MM.1S (cell line): ENCODE data around the gene STOX1.

ENCODE experiments used
- DNase-seq: peaks from one replicate; pipeline ENCODE4 v3.0.0-alpha.2; 2015
- H2AFZ ChIP-seq: fragments of 300-600 bp; sonication (generic); 2 replicates; pipeline ENCODE4 v1.6.0; 2016; ENCODE audit warnings: antibody characterized with exemption, low read length
- H3F3A ChIP-seq: fragments of 300-600 bp; sonication (generic); 2 replicates; pipeline ENCODE4 v1.6.1; 2016; ENCODE audit warnings: mild to moderate bottlenecking, antibody characterized with exemption, low read length, moderate library complexity, mixed read lengths; ENCODE audit not compliant: insufficient read depth
- H3K27ac ChIP-seq: fragments of 300-600 bp; sonication (generic); 2 replicates; pipeline ENCODE4 v1.5.1; 2016; ENCODE audit warnings: mild to moderate bottlenecking, low read length
- H3K27me3 ChIP-seq: fragments of 300-600 bp; sonication (generic); replicated peaks from 2 replicates; pipeline ENCODE4 v1.6.0; 2016; ENCODE audit warnings: low read length; ENCODE audit not compliant: insufficient read depth
- H3K36me3 ChIP-seq: fragments of 300-600 bp; sonication (generic); replicated peaks from 2 replicates; pipeline ENCODE4 v1.6.1; 2016; ENCODE audit warnings: mild to moderate bottlenecking, low read length, mixed read lengths; ENCODE audit not compliant: insufficient read depth
- H3K4me1 ChIP-seq: fragments of 300-600 bp; sonication (generic); 2 replicates; pipeline ENCODE4 v1.6.1; 2016; ENCODE audit warnings: low read length, mixed read lengths
- H3K4me2 ChIP-seq: fragments of 300-600 bp; sonication (generic); 2 replicates; pipeline ENCODE4 v1.6.0; 2016; ENCODE audit warnings: low read depth, low read length
- H3K4me3 ChIP-seq: fragments of 300-600 bp; sonication (generic); 2 replicates; pipeline ENCODE4 v1.5.1; 2016; ENCODE audit warnings: low read length, mixed read lengths
- H3K79me2 ChIP-seq: fragments of 300-600 bp; sonication (generic); 2 replicates; pipeline ENCODE4 v1.6.1; 2016; ENCODE audit warnings: mixed run types, low read length, mixed read lengths
- H3K9ac ChIP-seq: fragments of 300-600 bp; sonication (generic); 2 replicates; pipeline ENCODE4 v1.6.1; 2016; ENCODE audit warnings: low read length, mixed read lengths
- H3K9me2 ChIP-seq: fragments of 300-600 bp; sonication (generic); replicated peaks from 2 replicates; pipeline ENCODE4 v1.6.1; 2016; ENCODE audit warnings: mild to moderate bottlenecking, low read length, mixed read lengths; ENCODE audit not compliant: insufficient read depth
- H3K9me3 ChIP-seq: fragments of 300-600 bp; sonication (generic); replicated peaks from 2 replicates; pipeline ENCODE4 v1.6.1; 2016; ENCODE audit warnings: mild to moderate bottlenecking, low read length, mixed read lengths; ENCODE audit not compliant: insufficient read depth
- H4K20me1 ChIP-seq: fragments of 300-600 bp; sonication (generic); 2 replicates; pipeline ENCODE4 v1.6.1; 2016; ENCODE audit warnings: mild to moderate bottlenecking, low read length, moderate library complexity, mixed read lengths; ENCODE audit not compliant: insufficient read depth
- EZH2 ChIP-seq: fragments of 300-600 bp; sonication (generic); optimal IDR thresholded peaks from 2 replicates; pipeline ENCODE3; 2017; ENCODE audit warnings: low read depth, mild to moderate bottlenecking, antibody characterized with exemption, low read length, mixed read lengths
- EZH2phosphoT487 ChIP-seq: fragments of 300-600 bp; sonication (generic); IDR thresholded peaks from 2 replicates; pipeline ENCODE4 v1.6.1; 2018; ENCODE audit warnings: antibody characterized with exemption, low read length
- TF ChIP-seq, protein P1 (sequence below): fragments of 300-600 bp; sonication (generic); IDR thresholded peaks from 2 replicates; pipeline ENCODE4 v1.5.1; 2016; ENCODE audit warnings: antibody characterized with exemption, low read length, mixed read lengths

The STOX1 gene

DNA sequence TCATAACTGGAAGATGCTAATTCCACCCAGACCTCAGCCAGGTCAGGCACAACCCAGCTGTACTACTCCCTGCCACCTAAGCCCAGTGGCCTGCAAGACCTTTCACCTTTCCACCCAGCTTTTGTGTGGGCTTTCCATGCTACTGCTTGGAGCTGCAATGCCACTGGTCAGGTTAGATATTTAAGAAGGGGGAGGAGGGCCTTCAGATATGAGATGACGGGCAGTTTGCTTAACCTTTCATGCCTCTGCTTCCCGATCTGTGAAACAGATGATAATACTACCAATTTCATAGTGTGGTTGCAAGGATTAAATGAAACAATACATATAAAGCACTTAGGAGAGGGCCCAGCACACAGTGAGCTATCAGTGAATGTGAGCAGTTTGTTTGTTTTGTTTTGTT lies 20.9 kb downstream of the STOX1 start:
- Histone ChIP-seq H3K27ac (no peak overlapping the region), H3K79me2 (no peaks in the 10 kb centered on the region), H4K20me1 (no peaks in the 10 kb centered on the region), H3K36me3 (no peaks in the 10 kb centered on the region), H3K9ac (no peak overlapping the region), H3K9me3 (no peaks in the 10 kb centered on the region), H3K4me2 (no peak overlapping the region), H3K4me3 (no peak overlapping the region), H2AFZ (no peak overlapping the region), H3K9me2 (no peaks in the 10 kb centered on the region), H3K4me1 (no peaks in the 10 kb centered on the region), H3K27me3 (no peaks in the 10 kb centered on the region), H3F3A (no peaks in the 10 kb centered on the region)
- no peak for DNase-seq
- TF ChIP-seq, protein P1, sequence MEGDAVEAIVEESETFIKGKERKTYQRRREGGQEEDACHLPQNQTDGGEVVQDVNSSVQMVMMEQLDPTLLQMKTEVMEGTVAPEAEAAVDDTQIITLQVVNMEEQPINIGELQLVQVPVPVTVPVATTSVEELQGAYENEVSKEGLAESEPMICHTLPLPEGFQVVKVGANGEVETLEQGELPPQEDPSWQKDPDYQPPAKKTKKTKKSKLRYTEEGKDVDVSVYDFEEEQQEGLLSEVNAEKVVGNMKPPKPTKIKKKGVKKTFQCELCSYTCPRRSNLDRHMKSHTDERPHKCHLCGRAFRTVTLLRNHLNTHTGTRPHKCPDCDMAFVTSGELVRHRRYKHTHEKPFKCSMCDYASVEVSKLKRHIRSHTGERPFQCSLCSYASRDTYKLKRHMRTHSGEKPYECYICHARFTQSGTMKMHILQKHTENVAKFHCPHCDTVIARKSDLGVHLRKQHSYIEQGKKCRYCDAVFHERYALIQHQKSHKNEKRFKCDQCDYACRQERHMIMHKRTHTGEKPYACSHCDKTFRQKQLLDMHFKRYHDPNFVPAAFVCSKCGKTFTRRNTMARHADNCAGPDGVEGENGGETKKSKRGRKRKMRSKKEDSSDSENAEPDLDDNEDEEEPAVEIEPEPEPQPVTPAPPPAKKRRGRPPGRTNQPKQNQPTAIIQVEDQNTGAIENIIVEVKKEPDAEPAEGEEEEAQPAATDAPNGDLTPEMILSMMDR: no peak
- no peak for TF ChIP-seq EZH2phosphoT487
- no peak for TF ChIP-seq EZH2

DNA sequence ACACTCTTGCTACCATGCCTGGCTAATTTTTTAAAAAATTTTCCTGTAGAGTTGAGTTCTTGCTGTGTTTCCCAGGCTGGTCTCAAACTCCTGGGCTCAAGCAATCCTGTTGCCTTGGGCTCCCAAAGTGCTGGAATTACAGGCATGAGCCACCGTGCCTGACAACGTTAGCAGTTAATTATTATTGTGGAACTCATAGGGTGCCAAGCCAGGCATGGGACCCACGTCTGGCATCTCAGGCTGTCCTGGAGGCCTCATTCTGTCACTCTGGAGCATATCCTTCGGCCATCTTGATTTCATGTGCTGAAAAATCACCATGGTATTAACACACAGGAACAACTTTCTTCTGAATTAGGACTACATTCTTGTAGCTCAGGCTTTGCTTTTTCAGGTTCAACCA lies 21.5 kb downstream of the STOX1 start:
- H3K9me3 ChIP-seq: no peaks in the 10 kb centered on the region
- no peak overlapping the region for H2AFZ ChIP-seq

GRCh38 chr10:68856352-68856751 lies 29.0 kb downstream of the STOX1 start:
- Histone ChIP-seq H3K4me3 (no peak overlapping the region), H3K27ac (no peak overlapping the region), H3K4me1 (no peaks in the 10 kb centered on the region), H2AFZ (no peak overlapping the region), H3K9me3 (no peaks in the 10 kb centered on the region), H3K36me3 (no peaks in the 10 kb centered on the region), H4K20me1 (no peaks in the 10 kb centered on the region), H3K79me2 (no peaks in the 10 kb centered on the region), H3K27me3 (no peaks in the 10 kb centered on the region), H3F3A (no peaks in the 10 kb centered on the region), H3K9ac (no peak overlapping the region), H3K9me2 (no peaks in the 10 kb centered on the region), H3K4me2 (no peak overlapping the region)
- no peak for TF ChIP-seq EZH2phosphoT487
- no peak for TF ChIP-seq EZH2
- TF ChIP-seq, protein P1: no peak
- no peak for DNase-seq

More for the DNA sequence above, 21.5 kb downstream of the STOX1 start:
- H3K79me2 ChIP-seq: no peaks in the 10 kb centered on the region
- H3K4me2 ChIP-seq: no peak overlapping the region
- H3K9me2 ChIP-seq: no peaks in the 10 kb centered on the region
- no peak overlapping the region for H3K27ac ChIP-seq
- no peaks in the 10 kb centered on the region for H4K20me1 ChIP-seq
- TF ChIP-seq, protein P1: no peak
- no peak for TF ChIP-seq EZH2
- TF ChIP-seq EZH2phosphoT487: no peak
- H3K4me1 ChIP-seq: no peaks in the 10 kb centered on the region
- no peaks in the 10 kb centered on the region for H3K36me3 ChIP-seq
- no peak overlapping the region for H3K9ac ChIP-seq
- no peaks in the 10 kb centered on the region for H3K27me3 ChIP-seq
- no peaks in the 10 kb centered on the region for H3F3A ChIP-seq
- DNase-seq: no peak
- no peak overlapping the region for H3K4me3 ChIP-seq

- H3K9me2 ChIP-seq: no peaks in the 10 kb centered on the region
- TF ChIP-seq, protein P1: no peak
- no peak for TF ChIP-seq EZH2phosphoT487
- no peak for TF ChIP-seq EZH2
- H3K9me3 ChIP-seq: no peaks in the 10 kb centered on the region
- no peak overlapping the region for H3K9ac ChIP-seq
- no peaks in the 10 kb centered on the region for H3K27me3 ChIP-seq
- H3K27ac ChIP-seq: no peak overlapping the region
- H3K4me1 ChIP-seq: no peaks in the 10 kb centered on the region
- no peak overlapping the region for H3K4me3 ChIP-seq
- no peak overlapping the region for H2AFZ ChIP-seq
- H3K4me2 ChIP-seq: no peak overlapping the region
- H3K79me2 ChIP-seq: no peaks in the 10 kb centered on the region
- no peak for DNase-seq
- H3F3A ChIP-seq: no peaks in the 10 kb centered on the region
- H4K20me1 ChIP-seq: no peaks in the 10 kb centered on the region
- H3K36me3 ChIP-seq: no peaks in the 10 kb centered on the region
These were observed 29.7 kb downstream of the STOX1 start for GRCh38 chr10:68857005-68857404.
